IPS-NIHi11 (cell line): ENCODE results near the gene FAM117A.
"Not testable (repeated sequence)": the region's sequence is repeated elsewhere in the genome, so short reads cannot be mapped to it uniquely, and the experiment has no call there.

Source experiments
- DNase-seq: peaks from one replicate; pipeline ENCODE4 v3.0.0; 2012; ENCODE audit warnings: mixed read lengths, low spot score

FAM117A gene

GRCh38 chr17:49739641-49740271, 24.2 kb downstream of the FAM117A start:
- DNase-seq: no peak

GRCh38 chr17:49738456-49739163, 25.3 kb downstream of the FAM117A start:
- no peak for DNase-seq

- no peak for DNase-seq
Measured at GRCh38 chr17:49734515-49735490, 29.1 kb downstream of the FAM117A start.

- no peak for DNase-seq
Measured at GRCh38 chr17:49731435-49731831, 32.5 kb downstream of the FAM117A start.

GRCh38 chr17:49730785-49731434, 33.0 kb downstream of the FAM117A start:
- DNase-seq: no peak

- no peak for DNase-seq
Measured at GRCh38 chr17:49730078-49730784, 33.7 kb downstream of the FAM117A start.

GRCh38 chr17:49729069-49729468, 34.9 kb downstream of the FAM117A start:
- no peak for DNase-seq

GRCh38 chr17:49728425-49728824, 35.5 kb downstream of the FAM117A start:
- no peak for DNase-seq

- DNase-seq: no peak
Measured at GRCh38 chr17:49727380-49727779, 36.6 kb downstream of the FAM117A start.

GRCh38 chr17:49725452-49726130, 38.3 kb downstream of the FAM117A start:
- no peak for DNase-seq

- not testable (repeated sequence) for DNase-seq
Measured at GRCh38 chr17:49724552-49724951, 39.4 kb downstream of the FAM117A start.

GRCh38 chr17:49723423-49723822, 40.5 kb downstream of the FAM117A start:
- no peak for DNase-seq

- no peak for DNase-seq
Measured at GRCh38 chr17:49722066-49722465, 41.9 kb downstream of the FAM117A start.

GRCh38 chr17:49717371-49717861, 46.5 kb downstream of the FAM117A start:
- no peak for DNase-seq

GRCh38 chr17:49716668-49717364, 47.1 kb downstream of the FAM117A start:
- no peak for DNase-seq

GRCh38 chr17:49715717-49716279, 48.1 kb downstream of the FAM117A start:
- no peak for DNase-seq

GRCh38 chr17:49715216-49715615, 48.7 kb downstream of the FAM117A start:
- DNase-seq: no peak

- DNase-seq: no peak
Measured at GRCh38 chr17:49708515-49709183, 55.3 kb downstream of the FAM117A start.
